Gastroesophageal sphincter (tissue), 3 donors: ENCODE results near the gene STAT4.

ENCODE experiments used
- CTCF ChIP-seq, 4 experiments: fragments of 200-600 bp in 2 of 4; fragments of 450-650 bp in 2 of 4; sonication (generic) in 1 of 4; IDR thresholded peaks; one replicate each; pipeline ENCODE4 v1.5.1; 2017 to 2019; ENCODE audit warnings: antibody characterized with exemption in 4 of 4, mild to moderate bottlenecking in 2 of 4, moderate library complexity in 2 of 4
- EP300 ChIP-seq: sonication (generic); formaldehyde crosslinking; IDR thresholded peaks from one replicate; pipeline ENCODE4 v1.6.1; 2017; ENCODE audit warnings: antibody characterized with exemption, mild to moderate bottlenecking
- POLR2AphosphoS5 ChIP-seq: sonication (generic); formaldehyde crosslinking; IDR thresholded peaks from one replicate; pipeline ENCODE4 v1.6.1; 2017; ENCODE audit warnings: antibody characterized with exemption

- TF ChIP-seq CTCF (IDR thresholded peaks at IDR 0.05) (no peak), POLR2AphosphoS5 (no peak), EP300 (no peak)
These were observed 20.0 kb upstream of the STAT4 start for GRCh38 chr2:191170773-191171172.
